GM19351 (cell line): ENCODE results near the gene NPS.

Experiments used
- ATAC-seq: cut with Tn5 transposase; IDR thresholded peaks from one replicate; pipeline ENCODE4 v1.9.1; 2021; ENCODE audit warnings: mild to moderate bottlenecking, moderate library complexity; ENCODE audit not compliant: unreplicated experiment

Gene NPS

GRCh38 chr10:127549009-127549408 is at the start of gene NPS:
NPS (plus strand) TSS chr10:127549309; CDS start chr10:127549369, 60 bp downstream.
- no peak for ATAC-seq

- no peak for ATAC-seq
Measured at GRCh38 chr10:127500127-127500526, 49.0 kb upstream of the NPS start.

- ATAC-seq = no peak
Measured at GRCh38 chr10:127506094-127506493, 43.0 kb upstream of the NPS start.

- no peak for ATAC-seq
Measured at GRCh38 chr10:127522298-127522697, 26.8 kb upstream of the NPS start.

- ATAC-seq = no peak
Measured at GRCh38 chr10:127523476-127523875, 25.6 kb upstream of the NPS start.

GRCh38 chr10:127524229-127524628 is 24.9 kb upstream of the NPS start:
- ATAC-seq = no peak

GRCh38 chr10:127524908-127525665 is 24.0 kb upstream of the NPS start:
- no peak for ATAC-seq

GRCh38 chr10:127525686-127526085 is 23.4 kb upstream of the NPS start:
- ATAC-seq = no peak

- no peak for ATAC-seq
Measured at GRCh38 chr10:127526161-127526560, 22.9 kb upstream of the NPS start.

GRCh38 chr10:127527320-127527719 is 21.8 kb upstream of the NPS start:
- no peak for ATAC-seq

GRCh38 chr10:127527891-127528290 is 21.2 kb upstream of the NPS start:
- ATAC-seq = no peak

- no peak for ATAC-seq
Measured at GRCh38 chr10:127532193-127532592, 16.9 kb upstream of the NPS start.

GRCh38 chr10:127532659-127533058 is 16.4 kb upstream of the NPS start:
- ATAC-seq = no peak

GRCh38 chr10:127534074-127534473 is 15.0 kb upstream of the NPS start:
- no peak for ATAC-seq

GRCh38 chr10:127534496-127534895 is 14.6 kb upstream of the NPS start:
- no peak for ATAC-seq

- ATAC-seq = no peak
Measured at GRCh38 chr10:127535802-127536515, 13.2 kb upstream of the NPS start.

GRCh38 chr10:127536972-127537760 is 11.9 kb upstream of the NPS start:
- ATAC-seq = no peak

GRCh38 chr10:127537924-127538323 is 11.2 kb upstream of the NPS start:
- no peak for ATAC-seq

GRCh38 chr10:127548022-127548421 is 1.1 kb upstream of the NPS start:
- no peak for ATAC-seq

- ATAC-seq = no peak
Measured at GRCh38 chr10:127550861-127551260, 1.8 kb downstream of the NPS start.

GRCh38 chr10:127552446-127552845 is 3.3 kb downstream of the NPS start:
- ATAC-seq = no peak

GRCh38 chr10:127553417-127553816 is 4.3 kb downstream of the NPS start:
- no peak for ATAC-seq
